ENCODE results near the gene LRRC8E. TPM values are rescaled to one million over a fixed set of nuclear protein-coding genes. Genes with fewer than 3 reads are reported as not detected.
A peak's percentile ranks its signal among the peaks of the same experiment; 100 is the strongest.

The LRRC8E gene
- total and polyA plus RNA-seq, 8 donors = 2.6 to 6.1 (median 4.7) TPM

DNA sequence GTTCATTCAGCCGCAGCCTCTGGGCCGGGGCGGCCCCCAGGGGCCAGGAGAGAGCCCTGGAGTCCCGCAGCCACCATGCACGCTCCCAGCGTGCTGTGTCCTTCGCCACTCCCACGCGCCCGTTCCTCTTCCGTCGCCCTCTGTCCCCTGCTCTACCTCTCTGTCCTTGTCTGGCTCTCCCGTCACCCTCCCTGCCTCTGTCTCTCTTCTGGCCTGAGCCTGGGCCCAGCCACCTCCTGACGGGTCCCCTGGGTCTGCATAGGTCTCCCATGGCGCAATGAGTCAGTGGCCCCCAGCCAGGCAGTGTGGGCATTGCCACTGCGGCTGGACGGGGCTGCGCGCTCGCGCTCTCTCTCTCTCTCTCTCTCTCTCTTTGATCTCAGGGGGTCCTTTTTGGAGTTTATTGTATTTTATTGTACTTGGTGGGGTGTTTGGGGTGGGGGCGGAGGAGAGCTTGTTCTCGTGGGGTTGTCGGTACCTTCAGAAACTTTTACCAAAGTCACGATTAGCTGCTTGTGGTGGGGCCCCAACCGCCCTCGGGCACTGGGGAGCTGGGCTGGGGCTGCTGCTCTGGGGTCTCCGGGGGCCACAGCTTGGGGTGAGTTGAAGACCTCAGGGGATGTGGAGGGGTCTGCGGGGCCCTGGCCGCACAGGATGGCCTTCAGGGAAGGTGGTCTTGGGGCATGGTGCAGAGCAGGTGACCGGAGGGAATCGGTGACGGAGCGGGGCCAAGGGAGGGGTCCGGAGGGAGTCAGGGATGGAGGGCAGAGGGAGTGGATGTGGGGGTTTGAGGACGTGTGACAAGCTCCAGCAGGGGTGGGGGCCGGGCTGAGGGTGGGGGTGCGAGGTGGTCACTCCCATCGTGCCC lies 24.6 kb downstream of the LRRC8E start:
- 92 to 94% methylated on average over 39 of the region's 39 CpGs for WGBS, 2 donors
- intact Hi-C loops (cut with DNase I) = no loop called here
- Histone ChIP-seq H3K4me1 (peaks cover 0 to 17% (median 6%) of the 10 kb centered on the region in 3 donors), H3K27me3 (peaks cover 0 to 6% (median 0%) of the 10 kb centered on the region in 4 donors), H3K27ac (no peak overlapping the region), H3K36me3 (peaks cover 4 to 29% (median 22%) of the 10 kb centered on the region in 3 donors), H3K4me3 (no peak overlapping the region), H3K9me3 (no peaks in the 10 kb centered on the region)
- ATAC-seq (no peak), DNase-seq (peak in 3 of 6 donors; percentile 39 to 75 (median 55)), FAIRE-seq (no peak)
- TF ChIP-seq, protein P1, sequence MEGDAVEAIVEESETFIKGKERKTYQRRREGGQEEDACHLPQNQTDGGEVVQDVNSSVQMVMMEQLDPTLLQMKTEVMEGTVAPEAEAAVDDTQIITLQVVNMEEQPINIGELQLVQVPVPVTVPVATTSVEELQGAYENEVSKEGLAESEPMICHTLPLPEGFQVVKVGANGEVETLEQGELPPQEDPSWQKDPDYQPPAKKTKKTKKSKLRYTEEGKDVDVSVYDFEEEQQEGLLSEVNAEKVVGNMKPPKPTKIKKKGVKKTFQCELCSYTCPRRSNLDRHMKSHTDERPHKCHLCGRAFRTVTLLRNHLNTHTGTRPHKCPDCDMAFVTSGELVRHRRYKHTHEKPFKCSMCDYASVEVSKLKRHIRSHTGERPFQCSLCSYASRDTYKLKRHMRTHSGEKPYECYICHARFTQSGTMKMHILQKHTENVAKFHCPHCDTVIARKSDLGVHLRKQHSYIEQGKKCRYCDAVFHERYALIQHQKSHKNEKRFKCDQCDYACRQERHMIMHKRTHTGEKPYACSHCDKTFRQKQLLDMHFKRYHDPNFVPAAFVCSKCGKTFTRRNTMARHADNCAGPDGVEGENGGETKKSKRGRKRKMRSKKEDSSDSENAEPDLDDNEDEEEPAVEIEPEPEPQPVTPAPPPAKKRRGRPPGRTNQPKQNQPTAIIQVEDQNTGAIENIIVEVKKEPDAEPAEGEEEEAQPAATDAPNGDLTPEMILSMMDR (IDR thresholded peaks at IDR 0.05) = no peak

GRCh38 chr19:7913652-7914051 lies 25.3 kb downstream of the LRRC8E start:
- no peak for ATAC-seq
- H3K36me3 ChIP-seq = peaks cover 4 to 29% (median 22%) of the 10 kb centered on the region in 3 donors
- no peak overlapping the region for H3K4me3 ChIP-seq
- no peaks in the 10 kb centered on the region for H3K9me3 ChIP-seq
- TF ChIP-seq, protein P1 (IDR thresholded peaks at IDR 0.05) = no peak
- intact Hi-C loops (cut with DNase I) = no loop called here
- no peak for FAIRE-seq
- peaks cover 0 to 18% (median 6%) of the 10 kb centered on the region in 3 donors for H3K4me1 ChIP-seq
- peaks cover 0 to 6% (median 0%) of the 10 kb centered on the region in 4 donors for H3K27me3 ChIP-seq
- DNase-seq = no peak
- no peak overlapping the region for H3K27ac ChIP-seq
- 87 to 90% methylated on average over 10 of the region's 10 CpGs for WGBS, 2 donors

GRCh38 chr19:7914099-7914498 lies 25.8 kb downstream of the LRRC8E start:
- TF ChIP-seq, protein P1 (IDR thresholded peaks at IDR 0.05) = no peak
- peak in 1 of 6 donors; percentile 30 for DNase-seq
- Histone ChIP-seq H3K27me3 (peaks cover 0 to 6% (median 0%) of the 10 kb centered on the region in 4 donors), H3K9me3 (no peaks in the 10 kb centered on the region), H3K36me3 (peaks cover 4 to 29% (median 22%) of the 10 kb centered on the region in 3 donors), H3K27ac (no peak overlapping the region), H3K4me1 (peaks cover 0 to 18% (median 6%) of the 10 kb centered on the region in 3 donors), H3K4me3 (no peak overlapping the region)
- no peak for FAIRE-seq
- 50 to 52% methylated on average over 12 of the region's 12 CpGs for WGBS, 2 donors
- intact Hi-C loops (cut with DNase I) = no loop called here
- ATAC-seq = no peak

DNA sequence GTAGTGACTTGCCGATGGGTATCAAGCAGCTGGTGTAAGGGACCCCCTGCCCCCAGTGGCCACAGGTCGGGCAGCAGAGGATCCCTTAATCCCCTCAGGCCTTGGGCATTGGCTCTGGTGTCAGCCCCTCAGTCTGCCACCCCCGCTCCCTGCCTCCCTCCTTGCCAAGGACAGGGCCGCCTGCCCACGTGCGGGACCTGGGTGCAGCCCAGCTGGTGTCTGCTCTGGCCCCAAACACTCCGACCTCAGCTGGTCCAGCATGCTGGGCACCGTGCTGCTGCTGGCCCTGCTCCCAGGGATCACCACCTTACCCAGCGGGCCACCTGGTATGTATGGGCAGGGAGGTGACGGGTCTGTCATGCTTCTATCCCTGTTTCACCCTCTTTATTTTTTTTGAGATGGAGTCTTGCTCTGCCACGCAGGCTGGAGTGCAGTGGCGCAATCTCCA lies 26.3 kb downstream of the LRRC8E start, which contains the start of gene TGFBR3L:
TGFBR3L (plus strand) TSS at position 233 of the 448 bp plus-strand sequence.
- no peak for FAIRE-seq
- intact Hi-C loops (cut with DNase I) = no loop called here
- Histone ChIP-seq H3K9me3 (no peaks in the 10 kb centered on the region), H3K27ac (no peak within 1 kb of the TSS), H3K4me1 (peaks cover 0 to 18% (median 6%) of the 10 kb centered on the region in 3 donors), H3K4me3 (no peak within 1 kb of the TSS), H3K36me3 (peaks cover 4 to 29% (median 22%) of the 10 kb centered on the region in 3 donors), H3K27me3 (peaks cover 0 to 6% (median 0%) of the 10 kb centered on the region in 4 donors)
- DNase-seq = peak in 4 of 6 donors; percentile 8 to 82 (median 34)
- peak in 2 of 4 donors; percentile 1 to 3 for ATAC-seq
- 34 to 36% methylated on average over 12 of the region's 12 CpGs for WGBS, 2 donors
- TF ChIP-seq, protein P1 (IDR thresholded peaks at IDR 0.05) = no peak

All from pancreas (tissue), 10 donors.